Mesenchymal stem cell (in vitro differentiated cells and primary cell): ENCODE measurements around the gene JPH4. TPM values are rescaled to one million over a fixed set of nuclear protein-coding genes. Genes with fewer than 3 reads are reported as not detected.

ENCODE experiments used
- DNase-seq: peaks from one replicate; pipeline ENCODE4 v3.0.0-alpha.2; 2013
- H2AFZ ChIP-seq: one replicate; pipeline ENCODE4 v1.6.1; 2013; ENCODE audit warnings: low read depth, mild to moderate bottlenecking, control low read depth, inconsistent platforms, low read length, moderate library complexity
- H2AK5ac ChIP-seq: 2 replicates; pipeline ENCODE4 v1.6.1; 2013; ENCODE audit warnings: low read length, moderate library complexity, mild to moderate bottlenecking, inconsistent platforms; ENCODE audit not compliant: severe bottlenecking
- H2BK120ac ChIP-seq: one replicate; pipeline ENCODE4 v1.6.1; 2013; ENCODE audit warnings: low read depth, mild to moderate bottlenecking, inconsistent platforms, low read length, moderate library complexity
- H2BK12ac ChIP-seq, 2 experiments: one replicate each; pipeline ENCODE4 v1.6.1; 2013; ENCODE audit warnings: inconsistent platforms in 2 of 2, low read length in 2 of 2, mild to moderate bottlenecking in 2 of 2, moderate library complexity in 2 of 2, control low read depth in 1 of 2
- H2BK15ac ChIP-seq: one replicate; pipeline ENCODE4 v1.6.1; 2013; ENCODE audit warnings: mild to moderate bottlenecking, low read depth, inconsistent platforms; ENCODE audit not compliant: poor library complexity, severe bottlenecking
- H2BK5ac ChIP-seq: 2 replicates; pipeline ENCODE4 v1.6.1; 2013; ENCODE audit warnings: low read depth, mild to moderate bottlenecking, low read length, control low read depth, inconsistent platforms; ENCODE audit not compliant: poor library complexity, severe bottlenecking
- H3K14ac ChIP-seq, 2 experiments: one replicate each; pipeline ENCODE4 v1.6.1; 2013; ENCODE audit warnings: inconsistent platforms in 2 of 2, low read length in 2 of 2, control low read depth in 1 of 2, mild to moderate bottlenecking in 1 of 2, moderate library complexity in 1 of 2
- H3K18ac ChIP-seq, 2 experiments: one replicate each; pipeline ENCODE4 v1.6.1; 2013; ENCODE audit warnings: inconsistent platforms in 2 of 2, low read length in 2 of 2, control low read depth in 1 of 2, low read depth in 1 of 2, mild to moderate bottlenecking in 1 of 2
- H3K23ac ChIP-seq, 2 experiments: one replicate each; pipeline ENCODE4 v1.6.1; 2013; ENCODE audit warnings: inconsistent platforms in 2 of 2, low read length in 2 of 2, mild to moderate bottlenecking in 2 of 2, moderate library complexity in 2 of 2, control low read depth in 1 of 2
- H3K27ac ChIP-seq: 2 replicates; pipeline ENCODE4 v1.5.1; 2013; ENCODE audit warnings: mild to moderate bottlenecking, moderate library complexity, low read length, control low read depth, inconsistent platforms; ENCODE audit not compliant: poor library complexity, severe bottlenecking
- H3K27me3 ChIP-seq, 2 experiments: 2 replicates each; pipeline versions ENCODE4 v1.6.1 to v1.7.0; 2013; ENCODE audit warnings: low read length in 2 of 2, mild to moderate bottlenecking in 2 of 2, moderate library complexity in 2 of 2, control low read depth in 1 of 2, inconsistent platforms in 1 of 2; ENCODE audit not compliant: control insufficient read depth in 1 of 2, insufficient read depth in 1 of 2
- H3K36me3 ChIP-seq, 2 experiments: 2 replicates each; pipeline versions ENCODE4 v1.6.1 to v1.7.0; 2013; ENCODE audit warnings: low read length in 2 of 2, control low read depth in 1 of 2, inconsistent platforms in 1 of 2, low read depth in 1 of 2, mild to moderate bottlenecking in 1 of 2; ENCODE audit not compliant: insufficient read depth in 2 of 2, control insufficient read depth in 1 of 2
- H3K4ac ChIP-seq, 2 experiments: one replicate each; pipeline ENCODE4 v1.6.1; 2013; ENCODE audit warnings: inconsistent platforms in 2 of 2, low read length in 2 of 2, mild to moderate bottlenecking in 2 of 2, moderate library complexity in 2 of 2, control low read depth in 1 of 2, low read depth in 1 of 2
- H3K4me1 ChIP-seq: 2 replicates; pipeline ENCODE4 v1.6.1; 2013; ENCODE audit warnings: low read depth, low read length, control low read depth; ENCODE audit not compliant: control insufficient read depth, insufficient read depth
- H3K4me2 ChIP-seq: 2 replicates; pipeline ENCODE4 v1.6.1; 2013; ENCODE audit warnings: low read length, mild to moderate bottlenecking, inconsistent platforms; ENCODE audit not compliant: poor library complexity, severe bottlenecking
- H3K4me3 ChIP-seq, 2 experiments: 2 replicates each; pipeline versions ENCODE4 v1.5.1 to v1.7.0; 2013; ENCODE audit warnings: low read length in 2 of 2, mild to moderate bottlenecking in 2 of 2, control low read depth in 1 of 2, low read depth in 1 of 2; ENCODE audit not compliant: insufficient read depth in 1 of 2
- H3K79me1 ChIP-seq: replicated peaks from 2 replicates; pipeline ENCODE4 v1.6.1; 2013; ENCODE audit warnings: mild to moderate bottlenecking, control low read depth, low read length, inconsistent platforms; ENCODE audit not compliant: poor library complexity, severe bottlenecking
- H3K9ac ChIP-seq: 2 replicates; pipeline ENCODE4 v1.7.0; 2013; ENCODE audit warnings: mild to moderate bottlenecking, low read length, moderate library complexity
- H3K9me3 ChIP-seq: 2 replicates; pipeline ENCODE4 v1.7.0; 2013; ENCODE audit warnings: mild to moderate bottlenecking, low read length; ENCODE audit not compliant: control insufficient read depth
- H4K8ac ChIP-seq: one replicate; pipeline ENCODE4 v1.6.1; 2013; ENCODE audit warnings: inconsistent platforms, mild to moderate bottlenecking, low read length, moderate library complexity
- H4K91ac ChIP-seq: one replicate; pipeline ENCODE4 v1.6.1; 2013; ENCODE audit warnings: mild to moderate bottlenecking, low read length, inconsistent platforms
- WGBS: methylation state at CpG from one replicate; pipeline ENCODE4 v1.1.7; 2013; ENCODE audit warnings: mixed read lengths; 5-methylcytosine and 5-hydroxymethylcytosine counted together
- polyA plus RNA-seq, 2 experiments: library from polyadenylated mRNA; stranded (reverse); fragments of 200-250 nt; gene quantifications; one replicate each; pipeline ENCODE4 v1.2.3, GENCODE V29; 2013

Gene JPH4
- 0.04 TPM for polyA plus RNA-seq (2013, experiment 1 of 2)
- 0.03 TPM for polyA plus RNA-seq (2013, experiment 2 of 2)

DNA sequence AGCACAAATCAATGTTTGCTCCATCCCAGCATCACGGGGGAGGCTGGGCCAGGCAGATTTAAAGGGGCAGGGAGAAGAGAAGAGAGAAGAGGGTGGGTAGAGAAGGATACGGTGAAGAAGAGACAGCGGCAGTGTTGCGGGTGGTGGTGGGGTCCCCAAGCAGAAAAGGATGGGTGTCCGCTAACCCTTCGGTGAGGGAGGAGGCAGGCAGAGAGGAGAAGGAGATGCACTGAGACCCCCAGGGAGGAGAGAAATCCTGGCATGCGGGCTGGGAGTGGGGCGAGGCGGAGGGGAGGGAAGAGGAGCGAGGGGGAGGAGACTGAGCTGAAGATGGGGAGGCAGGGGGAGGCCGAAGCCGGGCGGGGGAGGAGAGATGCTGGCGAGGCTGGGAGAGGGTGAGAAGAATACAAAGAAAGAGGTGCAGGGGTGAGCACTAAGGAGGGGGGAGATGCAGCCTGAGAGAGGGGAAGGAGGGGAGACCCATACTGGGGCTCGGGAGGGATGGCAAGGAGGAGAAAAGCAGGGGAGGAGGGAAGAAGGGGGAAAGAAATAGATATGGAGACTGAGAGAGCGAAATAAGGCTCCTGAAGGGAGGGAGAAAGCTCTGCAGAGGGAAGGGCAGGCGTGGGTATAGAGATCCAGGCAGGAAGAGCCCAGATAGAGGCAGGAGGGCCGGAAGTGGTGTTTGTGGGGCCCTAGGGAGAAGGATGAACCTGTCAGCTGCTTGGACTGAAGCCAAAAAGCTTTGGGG is at the start of gene JPH4:
Gene JPH4, minus strand, starts transcription at position 231 of the 751 bp plus-strand sequence. CDS start 1,337 bp downstream, outside the sequence.
- H3K79me1 ChIP-seq: no peaks in the 10 kb centered on the region
- 12% methylated on average over 18 of the region's 18 CpGs for WGBS
- peaks cover 65 to 74% of the 10 kb centered on the region in 2 experiments for H3K27me3 ChIP-seq
- H2AFZ ChIP-seq: no peak within 1 kb of the TSS
- H3K27ac ChIP-seq: no peak within 1 kb of the TSS
- H3K4me3 ChIP-seq: no peak within 1 kb of the TSS
- H2BK12ac ChIP-seq: no peak within 1 kb of the TSS
- DNase-seq: no peak
- H4K91ac ChIP-seq: no peak within 1 kb of the TSS
- no peak within 1 kb of the TSS for H3K23ac ChIP-seq
- H2AK5ac ChIP-seq: no peak within 1 kb of the TSS
- peaks cover 15% of the 10 kb centered on the region for H3K4me1 ChIP-seq
- H2BK120ac ChIP-seq: no peak within 1 kb of the TSS
- no peak within 1 kb of the TSS for H4K8ac ChIP-seq
- H3K18ac ChIP-seq: no peak within 1 kb of the TSS
- no peak within 1 kb of the TSS for H3K9ac ChIP-seq
- H3K36me3 ChIP-seq: peaks cover 0 to 2% of the 10 kb centered on the region in 2 experiments
- no peak within 1 kb of the TSS for H3K4me2 ChIP-seq
- no peak within 1 kb of the TSS for H2BK15ac ChIP-seq
- no peak within 1 kb of the TSS for H3K4ac ChIP-seq
- no peaks in the 10 kb centered on the region for H3K9me3 ChIP-seq
- H3K14ac ChIP-seq: no peak within 1 kb of the TSS
- H2BK5ac ChIP-seq: no peak within 1 kb of the TSS

- Histone ChIP-seq H2BK120ac (no peak overlapping the region), H3K36me3 (no peaks in the 10 kb centered on the region), H3K4me1 (peaks cover 4% of the 10 kb centered on the region), H2BK5ac (no peak overlapping the region), H4K8ac (no peak overlapping the region), H3K27me3 (peaks cover 5% of the 10 kb centered on the region in 2 experiments), H2AK5ac (no peak overlapping the region), H3K4me2 (no peak overlapping the region), H3K4me3 (no peak overlapping the region), H3K79me1 (no peaks in the 10 kb centered on the region), H3K27ac (no peak overlapping the region), H3K9me3 (peaks cover 27% of the 10 kb centered on the region), H2AFZ (no peak overlapping the region), H3K18ac (no peak overlapping the region), H3K23ac (no peak overlapping the region), H3K14ac (no peak overlapping the region), H3K4ac (no peak overlapping the region), H2BK15ac (no peak overlapping the region), H3K9ac (no peak overlapping the region), H4K91ac (no peak overlapping the region), H2BK12ac (no peak overlapping the region)
- WGBS: 70% methylated on average over 6 of the region's 6 CpGs
- DNase-seq: no peak
These were observed 49.4 kb upstream of the JPH4 start for GRCh38 chr14:23627961-23628360.

GRCh38 chr14:23626946-23627345 is 48.4 kb upstream of the JPH4 start:
- no peak overlapping the region for H3K23ac ChIP-seq
- no peak overlapping the region for H2BK12ac ChIP-seq
- H4K91ac ChIP-seq: no peak overlapping the region
- H3K9me3 ChIP-seq: peaks cover 35% of the 10 kb centered on the region
- no peak overlapping the region for H2BK120ac ChIP-seq
- H2AK5ac ChIP-seq: no peak overlapping the region
- H3K14ac ChIP-seq: no peak overlapping the region
- no peak overlapping the region for H3K4me2 ChIP-seq
- no peak overlapping the region for H2AFZ ChIP-seq
- H3K4me3 ChIP-seq: no peak overlapping the region
- no peaks in the 10 kb centered on the region for H3K36me3 ChIP-seq
- H3K79me1 ChIP-seq: no peaks in the 10 kb centered on the region
- no peak overlapping the region for H3K9ac ChIP-seq
- peaks cover 4% of the 10 kb centered on the region for H3K4me1 ChIP-seq
- no peak for DNase-seq
- no peak overlapping the region for H3K27ac ChIP-seq
- H2BK5ac ChIP-seq: no peak overlapping the region
- no peak overlapping the region for H4K8ac ChIP-seq
- no peak overlapping the region for H2BK15ac ChIP-seq
- H3K27me3 ChIP-seq: no peaks in the 10 kb centered on the region
- H3K4ac ChIP-seq: no peak overlapping the region
- no peak overlapping the region for H3K18ac ChIP-seq

- Histone ChIP-seq H3K23ac (no peak overlapping the region), H4K91ac (no peak overlapping the region)
These were observed 46.3 kb upstream of the JPH4 start for GRCh38 chr14:23624830-23625404.

More at GRCh38 chr14:23624830-23625404, 46.3 kb upstream of the JPH4 start:
- Histone ChIP-seq H3K27me3 (peaks cover 0 to 3% of the 10 kb centered on the region in 2 experiments), H2BK15ac (no peak overlapping the region), H2AFZ (no peak overlapping the region), H3K9me3 (peaks cover 36% of the 10 kb centered on the region), H3K79me1 (no peaks in the 10 kb centered on the region), H3K9ac (no peak overlapping the region), H3K27ac (no peak overlapping the region), H2AK5ac (no peak overlapping the region), H2BK5ac (no peak overlapping the region), H3K14ac (no peak overlapping the region), H3K4ac (no peak overlapping the region), H2BK120ac (no peak overlapping the region), H3K36me3 (no peaks in the 10 kb centered on the region), H3K4me1 (no peaks in the 10 kb centered on the region), H3K18ac (no peak overlapping the region), H2BK12ac (no peak overlapping the region), H3K4me3 (no peak overlapping the region), H3K4me2 (no peak overlapping the region), H4K8ac (no peak overlapping the region)
- DNase-seq: no peak
- WGBS: 65% methylated on average over 3 of the region's 3 CpGs
